SK-N-SH (cell line): Measurements from ENCODE around the gene COX7A2. TPM values are rescaled to one million over a fixed set of nuclear protein-coding genes. Genes with fewer than 3 reads are reported as not detected.

Experiments
- CTCF ChIA-PET: fragments of 300-600, 350-600 bp; formaldehyde crosslinking; extraction: SDS; loops from one replicate; lab custom pipeline; 2021; lab: Yijun Ruan, JAX
- POLR2A ChIA-PET: fragments of 350-600 bp; sonication (Branson Sonifier 250); formaldehyde crosslinking; extraction: SDS; loops from one replicate; lab custom pipeline; 2020; ENCODE audit warnings: antibody characterized with exemption, inconsistent platforms; lab: Yijun Ruan, JAX
- DNase-seq: peaks from one replicate; pipeline ENCODE4 v3.0.0; 2012
- H2AFZ ChIP-seq: fragments of 200-600 bp; sonication (generic); 2 replicates; pipeline ENCODE4 v1.8.1; 2016; ENCODE audit warnings: antibody characterized with exemption, mild to moderate bottlenecking, low read depth
- H3F3A ChIP-seq: fragments of 200-600 bp; sonication (generic); replicated peaks from 2 replicates; pipeline ENCODE3; 2016; ENCODE audit warnings: antibody characterized with exemption, mild to moderate bottlenecking; ENCODE audit not compliant: insufficient read depth
- H3K27ac ChIP-seq, 2 experiments: fragments of 200-500 bp in 1 of 2; fragments of 200-600 bp in 1 of 2; sonication (Bioruptor generic) in 1 of 2; sonication (generic), shearing (Covaris generic) in 1 of 2; 2 replicates each; pipeline versions ENCODE4 v1.5.1 to v1.6.1; 2014 to 2016; ENCODE audit warnings: low read depth in 2 of 2, inconsistent platforms in 1 of 2, low read length in 1 of 2, mild to moderate bottlenecking in 1 of 2, mixed read lengths in 1 of 2
- H3K27me3 ChIP-seq: fragments of 200-600 bp; sonication (generic), shearing (Covaris generic); 2 replicates; pipeline ENCODE4 v1.6.1; 2016; ENCODE audit warnings: mixed run types; ENCODE audit not compliant: insufficient read depth
- H3K36me3 ChIP-seq, 2 experiments: fragments of 200-500 bp in 1 of 2; fragments of 200-600 bp in 1 of 2; sonication (Bioruptor generic) in 1 of 2; sonication (generic) in 1 of 2; replicated peaks in 1 of 2; 2 replicates each; pipeline versions ENCODE3 to v1.5.1; 2014 to 2016; ENCODE audit warnings: low read length in 1 of 2, mild to moderate bottlenecking in 1 of 2; ENCODE audit not compliant: insufficient read depth in 2 of 2, control insufficient read depth in 1 of 2
- H3K4me1 ChIP-seq, 2 experiments: fragments of 200-500 bp in 1 of 2; fragments of 200-600 bp in 1 of 2; sonication (Bioruptor generic) in 1 of 2; sonication (generic), shearing (Covaris generic) in 1 of 2; 2 replicates each; pipeline versions ENCODE4 v1.5.1 to v1.6.1; 2014 to 2016; ENCODE audit warnings: low read depth in 1 of 2, low read length in 1 of 2, mixed run types in 1 of 2; ENCODE audit not compliant: insufficient read depth in 2 of 2, control insufficient read depth in 1 of 2
- H3K4me2 ChIP-seq: fragments of 200-600 bp; sonication (generic), shearing (Covaris generic); 2 replicates; pipeline ENCODE4 v1.6.1; 2017; ENCODE audit warnings: mixed run types
- H3K4me3 ChIP-seq, 2 experiments: fragments of 200-500 bp in 1 of 2; fragments of 200-600 bp in 1 of 2; sonication (Bioruptor generic) in 1 of 2; sonication (generic), shearing (Covaris generic) in 1 of 2; 2 replicates each; pipeline versions ENCODE4 v1.5.1 to v1.8.1; 2014 to 2016; ENCODE audit warnings: low read depth in 2 of 2, inconsistent platforms in 1 of 2, low read length in 1 of 2, mild to moderate bottlenecking in 1 of 2, mixed read lengths in 1 of 2, moderate library complexity in 1 of 2
- H3K79me2 ChIP-seq: fragments of 200-600 bp; sonication (generic); 2 replicates; pipeline ENCODE4 v1.8.1; 2017; ENCODE audit warnings: mild to moderate bottlenecking; ENCODE audit not compliant: insufficient read depth
- H3K9ac ChIP-seq: fragments of 200-600 bp; sonication (generic); 2 replicates; pipeline ENCODE4 v1.6.1; 2017; ENCODE audit warnings: mixed run types
- H3K9me2 ChIP-seq: fragments of 200-600 bp; sonication (generic); 2 replicates; pipeline ENCODE4 v1.6.1; 2017; ENCODE audit warnings: mixed run types
- H3K9me3 ChIP-seq: fragments of 200-600 bp; sonication (generic); 2 replicates; pipeline ENCODE4 v1.6.1; 2017; ENCODE audit warnings: mixed run types, mild to moderate bottlenecking, moderate library complexity
- H4K20me1 ChIP-seq: fragments of 200-600 bp; sonication (generic); 2 replicates; pipeline ENCODE4 v1.6.1; 2017; ENCODE audit warnings: mild to moderate bottlenecking, mixed run types; ENCODE audit not compliant: insufficient read depth
- CHD2 ChIP-seq: fragments of 150-350 bp; IDR thresholded peaks from 2 replicates; pipeline ENCODE4 v1.6.1; 2018; ENCODE audit warnings: low read length; ENCODE audit not compliant: partially characterized antibody
- EP300 ChIP-seq, 2 experiments: IDR thresholded peaks; 2 replicates each; pipeline versions ENCODE4 v1.4.0 to v1.6.1; 2012; ENCODE audit warnings: borderline replicate concordance in 1 of 2, low read depth in 1 of 2, low read length in 1 of 2
- GABPA ChIP-seq: IDR thresholded peaks from 2 replicates; pipeline ENCODE4 v1.4.0; 2012; ENCODE audit warnings: low read depth, mild to moderate bottlenecking
- GATA2 ChIP-seq: sonication (generic); formaldehyde crosslinking; IDR thresholded peaks from 2 replicates; pipeline ENCODE4 v1.5.0; 2020; ENCODE audit warnings: mild to moderate bottlenecking, missing genetic modification reagents
- MEF2A ChIP-seq: IDR thresholded peaks from 2 replicates; pipeline ENCODE4 v1.4.0; 2012; ENCODE audit warnings: low read depth, borderline replicate concordance
- NFIC ChIP-seq: IDR thresholded peaks from 2 replicates; pipeline ENCODE4 v1.4.0; 2012; ENCODE audit warnings: borderline replicate concordance
- PBX3 ChIP-seq: IDR thresholded peaks from 2 replicates; pipeline ENCODE4; 2012
- POLR2AphosphoS5 ChIP-seq: IDR thresholded peaks from 2 replicates; pipeline ENCODE4 v1.6.1; 2012; ENCODE audit warnings: low read depth, low read length
- RFX5 ChIP-seq: IDR thresholded peaks from 2 replicates; pipeline ENCODE4 v1.6.1; 2012; ENCODE audit warnings: mild to moderate bottlenecking, improper control_type of control experiment, low read length
- RXRA ChIP-seq: IDR thresholded peaks from 2 replicates; pipeline ENCODE4 v1.4.0; 2012; ENCODE audit warnings: low read depth, mild to moderate bottlenecking, borderline replicate concordance
- SIN3A ChIP-seq: IDR thresholded peaks from 2 replicates; pipeline ENCODE4 v1.6.1; 2012; ENCODE audit warnings: low read depth, mild to moderate bottlenecking, low read length, moderate library complexity, borderline replicate concordance
- USF1 ChIP-seq: IDR thresholded peaks from 2 replicates; pipeline ENCODE4 v1.4.0; 2012; ENCODE audit warnings: low read depth, borderline replicate concordance
- USF2 ChIP-seq: fragments of 150-350 bp; IDR thresholded peaks from 2 replicates; pipeline ENCODE4 v1.6.1; 2017; ENCODE audit warnings: antibody characterized with exemption, low read length, low read depth, borderline replicate concordance
- ZBTB33 ChIP-seq: IDR thresholded peaks from 2 replicates; pipeline ENCODE4 v1.4.0; 2012; ENCODE audit warnings: low read depth, borderline replicate concordance
- WGBS: methylation state at CpG from one replicate; pipeline ENCODE4 v1.1.6; 2017; ENCODE audit warnings: low lambda C conversion rate; 5-methylcytosine and 5-hydroxymethylcytosine counted together
- polyA plus RNA-seq, 3 experiments: library from polyadenylated mRNA; depleted of rRNA; stranded (reverse); fragments of >200 nt; gene quantifications; 2 replicates each; pipeline ENCODE4 v1.2.3, GENCODE V29; 2012

The COX7A2 gene
- polyA plus RNA-seq, 1 of the 3 experiments (the other 2 are of a cell fraction) = 431 TPM

- Histone ChIP-seq H4K20me1 (no peaks in the 10 kb centered on the region; the same call in 1 of the 2 replicates), H2AFZ (no peak overlapping the region), H3K9me3 (no peaks in the 10 kb centered on the region), H3K4me1 (no peaks in the 10 kb centered on the region), H3K27ac (no peak overlapping the region), H3K9me2 (no peaks in the 10 kb centered on the region), H3K4me2 (no peak overlapping the region), H3K9ac (no peak overlapping the region), H3K27me3 (no peaks in the 10 kb centered on the region), H3K4me3 (no peak overlapping the region), H3F3A (no peaks in the 10 kb centered on the region), H3K36me3 (peaks cover 74 to 80% of the 10 kb centered on the region in 2 experiments), H3K79me2 (peaks cover 17% of the 10 kb centered on the region)
- ChIA-PET CTCF (interaction anchor here (0.9 to 3.4 kb wide), 2 partner anchors 9 to 13 kb away, joined by 4 to 18 read pairs; no protein-coding TSS in a partner anchor), POLR2A (no interaction called here)
- TF ChIP-seq PBX3 = no peak
- DNase-seq = no peak
- 100% methylated on average over 1 of the region's 1 CpG for WGBS
These were observed 13.9 kb upstream of the COX7A2 start for GRCh38 chr6:75257343-75258087.

GRCh38 chr6:75250552-75250951 is 7.0 kb upstream of the COX7A2 start:
- no peaks in the 10 kb centered on the region for H3K9me2 ChIP-seq
- H3K4me3 ChIP-seq = no peak overlapping the region
- no peaks in the 10 kb centered on the region for H4K20me1 ChIP-seq
- TF ChIP-seq CHD2 (no peak), POLR2AphosphoS5 (no peak), NFIC (no peak), SIN3A (no peak), USF2 (no peak), GABPA (no peak), RXRA (no peak), GATA2 (CRISPR knock-in tag) (no peak), ZBTB33 (no peak), EP300 (IDR thresholded peaks at IDR 0.05; ENCODE audit: borderline replicate concordance in 1 of 2, low read depth in 1 of 2, low read length in 1 of 2) (no peak), RFX5 (no peak), PBX3 (no peak), MEF2A (no peak), USF1 (no peak)
- no peaks in the 10 kb centered on the region; a peak in 1 of 4 replicates for H3K4me1 ChIP-seq
- DNase-seq = no peak
- no peak overlapping the region for H3K4me2 ChIP-seq
- H3K9ac ChIP-seq = no peak overlapping the region
- POLR2A ChIA-PET = no interaction called here
- WGBS = 96% methylated on average over 2 of the region's 2 CpGs
- no peak overlapping the region for H3K27ac ChIP-seq
- no peak overlapping the region for H2AFZ ChIP-seq
- H3K27me3 ChIP-seq = no peaks in the 10 kb centered on the region
- H3K79me2 ChIP-seq = no peaks in the 10 kb centered on the region; the same call in 1 of the 2 replicates
- peaks cover 31 to 32% of the 10 kb centered on the region in 2 experiments for H3K36me3 ChIP-seq
- no peaks in the 10 kb centered on the region for H3K9me3 ChIP-seq
- no peaks in the 10 kb centered on the region for H3F3A ChIP-seq
- CTCF ChIA-PET = interaction anchor here (1.0 to 5.2 kb wide), 3 partner anchors 11 to 40 kb away, joined by 3 to 35 read pairs (median 4); no protein-coding TSS in a partner anchor
